ENCODE results near the gene CANT1. TPM values are rescaled to one million over a fixed set of nuclear protein-coding genes. Genes with fewer than 3 reads are reported as not detected.

The CANT1 gene
- total and polyA plus RNA-seq, 12 donors: 10.3 to 78.3 (median 40.4) TPM

DNA sequence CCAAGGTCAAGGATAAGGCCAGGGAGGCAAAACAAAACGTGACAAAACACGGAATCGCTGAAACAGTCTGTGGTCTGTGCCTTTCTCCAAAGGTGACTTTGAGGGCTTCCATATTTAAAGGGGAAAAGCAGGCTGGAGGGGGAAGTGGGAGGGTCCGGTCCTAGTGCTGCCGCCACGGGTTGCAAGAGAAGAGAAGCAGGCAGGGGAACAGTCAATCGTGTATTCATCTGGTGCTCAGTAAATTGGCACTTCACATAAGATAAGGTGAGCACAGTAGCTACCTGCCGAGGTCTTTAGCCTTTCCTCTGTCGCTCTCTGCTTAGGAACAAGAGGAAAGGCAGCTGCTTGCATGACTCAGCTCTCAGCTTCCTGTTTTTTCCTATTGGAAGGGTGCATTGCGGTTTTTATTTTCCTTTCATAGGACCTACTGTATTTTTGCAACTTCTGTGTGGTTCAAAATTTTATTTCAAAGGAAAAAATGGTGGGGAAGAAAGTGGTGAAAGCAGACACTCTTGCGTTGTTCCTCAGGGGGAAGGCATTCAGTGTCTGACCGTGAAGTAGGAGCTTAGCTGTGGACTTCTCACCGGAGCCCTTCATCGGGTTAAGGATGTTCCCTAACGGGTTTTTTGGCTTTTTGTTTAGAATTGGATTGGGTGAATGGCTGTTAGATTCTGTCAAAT lies 22.8 kb downstream of the CANT1 start:
- Histone ChIP-seq H3K9me3 (replicated peaks in 1 of 3) (no peaks in the 10 kb centered on the region), H3K4me3 (peak overlapping the region in 1 of 4 donors; percentile 52), H3K36me3 (replicated peaks in 1 of 2) (peaks cover 0 to 8% of the 10 kb centered on the region in 2 donors), H3K27ac (peak overlapping the region; percentile 48 to 92 (median 84)), H3K4me1 (replicated peaks in 1 of 2) (peaks cover 20 to 24% of the 10 kb centered on the region in 2 donors), H3K27me3 (no peaks in the 10 kb centered on the region)
- intact Hi-C loops (cut with DNase I): no loop called here
- DNase-seq: peak in 2 of 7 donors; percentile 15 to 41
- 4 to 11% (median 5%) methylated on average over 15 of the region's 15 CpGs for WGBS, 4 donors
- TF ChIP-seq CTCF (IDR thresholded peaks at IDR 0.05): no peak
- TF ChIP-seq POLR2A (IDR thresholded peaks at IDR 0.05): peak in 1 of 2 donors; percentile 51

DNA sequence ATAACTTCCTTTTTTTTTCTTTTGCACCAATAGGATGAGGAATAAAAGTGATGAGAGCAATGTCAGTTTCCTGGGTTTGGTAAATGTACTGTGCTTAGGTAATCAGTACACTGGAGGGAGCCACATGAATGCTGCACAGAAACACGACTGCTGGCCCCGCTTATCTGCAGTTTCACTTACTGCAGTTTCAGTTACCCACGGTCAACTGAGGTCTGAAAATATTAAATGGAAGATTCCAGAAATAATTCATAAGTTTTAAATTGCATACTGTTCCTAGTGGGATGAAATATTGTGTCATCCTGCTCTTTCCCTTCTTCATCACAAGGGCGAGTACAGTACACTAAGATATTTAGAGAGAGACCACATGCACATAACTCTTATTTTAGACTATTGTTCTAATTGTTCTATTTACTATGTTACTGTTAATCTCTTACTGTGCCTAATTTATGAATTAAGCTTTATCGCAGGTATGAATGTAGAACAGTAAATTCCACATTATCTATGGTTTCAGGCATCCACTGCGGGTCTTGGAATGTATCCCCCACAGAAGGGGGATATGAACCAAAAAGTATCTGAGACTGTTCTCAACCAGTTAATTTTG lies 23.4 kb downstream of the CANT1 start:
- Histone ChIP-seq H3K36me3 (replicated peaks in 1 of 2) (peaks cover 0 to 1% of the 10 kb centered on the region in 2 donors), H3K27ac (peak overlapping the region; percentile 48 to 92 (median 84)), H3K27me3 (no peaks in the 10 kb centered on the region), H3K4me3 (peak overlapping the region in 1 of 4 donors; percentile 52), H3K9me3 (replicated peaks in 1 of 3) (no peaks in the 10 kb centered on the region), H3K4me1 (replicated peaks in 1 of 2) (peaks cover 20 to 24% of the 10 kb centered on the region in 2 donors)
- 10 to 17% (median 14%) methylated on average over 6 of the region's 6 CpGs for WGBS, 4 donors
- DNase-seq: peak in 6 of 7 donors; percentile 60 to 85 (median 76)
- intact Hi-C loops (cut with DNase I): no loop called here
- TF ChIP-seq POLR2A (IDR thresholded peaks at IDR 0.05) (peak in 1 of 2 donors; percentile 58), CTCF (IDR thresholded peaks at IDR 0.05) (peak; percentile 19 to 52 (median 46))

DNA sequence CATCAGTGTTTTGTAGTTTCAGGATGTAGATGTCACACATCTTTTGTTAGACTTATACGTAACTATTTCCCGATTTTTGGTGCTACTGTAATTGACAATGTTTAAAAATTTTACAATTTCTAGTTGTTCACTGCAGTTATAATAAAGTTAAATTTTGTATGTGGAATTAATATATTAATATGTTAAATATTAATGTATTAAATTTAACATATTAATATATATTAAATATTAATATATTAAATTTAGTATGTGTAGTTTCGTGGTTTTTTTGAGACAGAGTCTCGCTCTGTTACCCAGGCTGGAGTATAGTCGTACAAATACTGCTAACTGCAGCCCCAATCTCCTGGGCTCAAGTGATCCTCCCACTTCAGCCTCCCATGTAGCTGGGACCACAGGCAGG lies 24.2 kb downstream of the CANT1 start:
- no peak for DNase-seq
- Histone ChIP-seq H3K9me3 (replicated peaks in 1 of 3) (no peaks in the 10 kb centered on the region), H3K27me3 (no peaks in the 10 kb centered on the region), H3K4me1 (replicated peaks in 1 of 2) (peaks cover 20 to 25% of the 10 kb centered on the region in 2 donors), H3K36me3 (replicated peaks in 1 of 2) (no peaks in the 10 kb centered on the region), H3K27ac (peak overlapping the region in 4 of 5 donors; percentile 26 to 92 (median 86)), H3K4me3 (peak overlapping the region in 1 of 4 donors; percentile 52)
- 86 to 90% (median 89%) methylated on average over 5 of the region's 5 CpGs for WGBS, 4 donors
- intact Hi-C loops (cut with DNase I): no loop called here
- TF ChIP-seq CTCF (IDR thresholded peaks at IDR 0.05) (no peak), POLR2A (IDR thresholded peaks at IDR 0.05) (no peak)

DNA sequence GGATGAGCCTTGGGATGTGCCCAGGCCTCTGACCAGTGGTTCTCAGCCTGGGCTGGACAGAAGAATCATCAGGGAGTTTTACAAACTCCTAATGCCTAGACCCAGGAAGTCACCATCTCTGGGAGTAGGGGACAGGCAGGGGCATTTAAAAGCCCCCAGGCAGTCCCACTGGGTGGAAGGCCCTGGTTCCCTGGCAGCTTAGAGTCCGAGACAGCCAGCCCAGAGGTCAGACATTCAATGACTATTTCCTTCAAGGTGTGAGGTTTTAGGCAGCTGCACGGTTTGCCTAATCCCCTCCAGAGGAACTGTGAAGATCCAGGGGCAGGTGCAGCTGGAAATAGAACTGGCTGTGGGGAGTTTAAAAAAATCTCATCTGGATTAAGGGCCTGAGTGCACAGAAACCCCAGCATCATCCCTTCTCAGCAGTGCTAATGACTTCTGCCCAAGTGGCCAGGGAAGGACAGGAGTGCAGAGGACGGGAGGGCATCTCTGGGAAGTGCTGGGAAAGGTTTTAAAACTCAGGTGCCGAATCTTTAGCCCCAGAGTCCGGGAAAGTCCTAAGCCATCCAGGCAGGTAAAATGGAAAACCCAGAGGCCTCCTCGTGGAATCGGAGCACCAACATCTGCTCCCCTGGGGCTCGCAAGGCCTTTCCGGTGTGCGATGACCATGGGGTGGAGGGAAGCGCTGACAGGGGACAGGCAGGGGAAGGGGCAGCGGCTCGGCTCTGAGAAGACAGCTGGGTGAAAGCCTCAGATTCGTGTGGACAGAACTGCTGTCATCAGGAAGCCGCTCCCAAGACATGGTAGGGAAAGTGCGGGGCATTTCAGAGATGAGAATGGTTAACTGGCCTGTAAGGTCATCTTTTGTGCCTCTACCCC lies 28.3 kb downstream of the CANT1 start:
- intact Hi-C loops (cut with DNase I): no loop called here
- no peak for DNase-seq
- H3K4me1 ChIP-seq (replicated peaks in 1 of 2): peaks cover 31 to 43% of the 10 kb centered on the region in 2 donors
- peak overlapping the region in 1 of 5 donors; percentile 77 for H3K27ac ChIP-seq
- TF ChIP-seq POLR2A (IDR thresholded peaks at IDR 0.05) (no peak), CTCF (IDR thresholded peaks at IDR 0.05) (no peak)
- no peaks in the 10 kb centered on the region for H3K9me3 ChIP-seq (replicated peaks in 1 of 3)
- H3K36me3 ChIP-seq (replicated peaks in 1 of 2): peaks cover 0 to 2% of the 10 kb centered on the region in 2 donors
- no peaks in the 10 kb centered on the region for H3K27me3 ChIP-seq
- no peak overlapping the region for H3K4me3 ChIP-seq
- 83 to 94% (median 88%) methylated on average over 14 to 16 of the region's 16 CpGs for WGBS, 4 donors
